Measurements from ENCODE around the gene RCVRN.
"Not testable (repeated sequence)": the region's sequence is repeated elsewhere in the genome, so short reads cannot be mapped to it uniquely, and the experiment has no call there.

RCVRN gene

GRCh38 chr17:9921216-9921615 lies 16.1 kb upstream of the RCVRN start:
- DNase-seq, result not testable (repeated sequence)

- DNase-seq, result no peak
Measured at GRCh38 chr17:9918804-9919352, 13.8 kb upstream of the RCVRN start.

GRCh38 chr17:9918352-9918751 lies 13.3 kb upstream of the RCVRN start:
- DNase-seq, result no peak

DNA sequence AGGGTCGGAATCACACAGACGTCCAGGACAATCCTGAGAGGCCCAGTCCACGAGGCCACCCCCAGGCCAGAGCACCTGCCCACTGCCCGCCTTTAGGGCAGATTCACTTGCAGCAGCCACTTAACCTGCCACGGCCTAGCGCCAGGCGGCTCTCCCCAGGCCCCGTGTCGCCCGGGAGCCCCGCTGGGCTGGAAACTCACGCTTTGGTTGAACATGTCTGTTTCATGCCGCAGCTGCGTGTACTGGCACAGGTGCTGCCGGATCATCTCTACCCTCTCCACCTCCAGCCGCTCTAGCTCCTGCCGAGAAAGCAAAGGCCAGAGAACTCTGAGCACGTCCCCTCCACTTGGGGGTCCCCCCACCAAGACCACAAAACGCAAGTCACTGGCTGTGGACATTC lies 12.7 kb upstream of the RCVRN start:
- DNase-seq, result no peak

DNA sequence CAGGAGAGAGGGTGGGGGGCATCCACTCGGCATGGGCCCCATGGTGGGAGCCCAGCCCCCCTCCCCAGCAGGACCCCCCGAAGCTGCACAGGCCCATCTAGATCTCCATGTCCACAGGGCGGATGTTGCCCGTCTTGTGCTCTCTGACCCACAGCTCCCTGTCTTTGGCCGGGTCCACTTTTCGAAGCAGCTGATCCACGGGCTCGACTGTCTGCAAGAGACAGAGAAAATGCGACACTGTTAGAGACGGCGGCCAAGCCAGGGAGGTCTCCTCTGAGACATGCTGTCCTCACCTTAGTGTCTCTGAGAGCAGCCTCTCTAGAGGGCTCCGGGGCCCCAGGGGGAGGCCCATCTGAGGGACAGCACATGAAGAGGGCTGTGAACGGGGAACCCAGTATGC lies 12.1 kb upstream of the RCVRN start:
- DNase-seq, result no peak

DNA sequence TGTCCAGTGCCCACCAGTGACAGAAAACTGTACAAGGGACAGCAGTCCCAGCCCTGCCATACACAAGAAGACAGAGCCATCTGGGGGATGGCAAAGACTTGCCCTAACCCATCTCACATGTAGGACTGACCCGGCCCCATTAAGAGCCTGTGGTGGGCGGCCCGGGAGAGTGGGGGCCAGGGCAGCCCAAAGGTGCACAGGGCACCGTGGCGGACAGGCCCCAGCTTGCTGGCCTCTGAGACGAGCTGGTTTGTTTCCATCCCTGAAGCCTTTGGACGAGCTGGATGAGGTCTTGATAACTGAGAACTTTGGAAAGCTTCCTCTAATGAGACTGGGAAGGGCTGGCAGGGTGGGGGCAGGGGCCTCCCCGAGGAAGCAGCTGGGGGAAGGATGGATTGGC lies 11.0 kb upstream of the RCVRN start:
- no peak for DNase-seq

- no peak for DNase-seq
Measured at GRCh38 chr17:9913476-9913875, 8.4 kb upstream of the RCVRN start.

DNA sequence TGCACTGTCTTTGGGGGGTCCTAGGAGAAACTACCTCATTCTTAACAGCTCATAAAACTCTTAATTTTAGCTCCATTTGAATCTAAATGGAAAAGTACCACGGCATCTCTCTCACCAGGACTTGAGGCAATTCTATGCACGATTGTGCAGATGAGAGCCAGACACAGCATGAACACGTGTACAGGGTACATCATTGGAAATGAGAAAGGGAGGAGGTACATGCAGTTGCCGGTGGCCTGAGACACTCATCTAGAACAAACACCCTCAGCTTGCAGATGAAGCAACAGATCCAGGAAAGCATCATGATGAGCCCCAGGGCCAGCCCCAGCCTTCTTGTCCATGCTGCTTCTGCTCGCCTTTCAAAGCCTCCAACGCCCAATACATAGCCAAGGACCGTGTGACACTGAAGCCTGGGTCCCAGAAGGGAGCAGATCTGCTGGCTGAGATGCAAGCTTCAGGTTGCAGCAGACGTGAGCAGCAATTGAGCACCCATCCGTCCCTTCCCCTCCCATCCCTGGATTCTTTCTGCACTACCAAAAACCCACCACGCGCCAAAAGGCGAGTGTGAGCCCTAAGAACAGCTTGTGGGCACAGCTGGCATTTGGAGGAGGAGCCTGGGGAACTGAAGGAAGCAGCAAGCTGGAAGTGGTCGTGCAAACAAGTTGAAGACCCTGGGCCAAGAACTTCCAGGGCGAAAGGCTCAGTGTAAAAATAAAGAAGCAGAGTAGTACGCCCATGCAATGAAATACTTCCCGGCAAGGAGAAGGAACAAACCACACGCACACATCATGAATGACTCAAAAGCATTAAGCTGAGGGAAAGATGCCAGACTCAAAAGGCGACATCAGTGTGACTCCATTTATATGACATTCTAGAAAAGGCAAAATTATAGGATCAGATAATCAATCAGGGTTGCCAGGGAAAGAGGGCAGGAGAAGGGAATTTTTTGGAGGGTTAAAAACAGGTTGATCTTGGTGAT lies 7.3 kb upstream of the RCVRN start:
- DNase-seq, result no peak

DNA sequence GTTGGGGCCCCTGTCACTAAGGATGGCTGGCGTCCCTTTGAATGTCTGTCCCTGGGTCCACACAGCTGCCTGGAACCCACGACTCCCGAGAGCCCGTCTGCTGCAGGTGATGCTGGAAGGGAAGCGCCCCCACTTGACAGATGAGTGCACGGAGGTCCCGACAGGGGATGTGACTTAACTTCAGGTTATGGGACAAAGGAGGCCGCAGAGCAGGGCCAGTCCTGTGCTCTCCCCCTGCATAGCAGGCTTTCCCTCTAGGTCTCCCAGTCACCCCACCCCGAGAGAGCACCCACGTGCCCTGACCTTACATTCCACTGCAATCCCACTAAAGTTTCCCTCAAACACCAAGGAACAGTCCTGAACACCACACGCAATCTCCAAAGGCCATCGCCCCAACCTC lies 6.0 kb upstream of the RCVRN start:
- DNase-seq, result no peak

DNA sequence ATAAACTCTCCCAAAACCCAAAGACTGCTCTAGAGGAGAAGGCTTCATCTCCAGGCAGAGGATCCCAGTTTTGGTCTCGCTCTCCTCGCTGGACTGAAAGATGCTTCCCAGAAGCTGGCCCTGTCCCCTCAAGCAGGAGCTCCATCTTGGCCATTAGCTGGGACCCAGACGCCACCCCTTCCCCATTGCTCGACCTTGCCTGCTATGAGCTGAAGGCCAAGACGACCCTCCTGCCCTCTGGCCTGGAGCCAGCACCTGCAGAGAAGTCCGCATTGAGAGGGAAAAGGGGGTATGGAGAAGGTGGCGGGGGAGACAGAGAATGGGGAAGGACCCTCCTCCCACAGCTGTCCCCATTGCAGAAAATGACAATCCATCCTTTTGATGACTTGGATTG lies 3.6 kb upstream of the RCVRN start:
- no peak for DNase-seq

- DNase-seq, result no peak
Measured at GRCh38 chr17:9907883-9908648, 3.0 kb upstream of the RCVRN start.

DNA sequence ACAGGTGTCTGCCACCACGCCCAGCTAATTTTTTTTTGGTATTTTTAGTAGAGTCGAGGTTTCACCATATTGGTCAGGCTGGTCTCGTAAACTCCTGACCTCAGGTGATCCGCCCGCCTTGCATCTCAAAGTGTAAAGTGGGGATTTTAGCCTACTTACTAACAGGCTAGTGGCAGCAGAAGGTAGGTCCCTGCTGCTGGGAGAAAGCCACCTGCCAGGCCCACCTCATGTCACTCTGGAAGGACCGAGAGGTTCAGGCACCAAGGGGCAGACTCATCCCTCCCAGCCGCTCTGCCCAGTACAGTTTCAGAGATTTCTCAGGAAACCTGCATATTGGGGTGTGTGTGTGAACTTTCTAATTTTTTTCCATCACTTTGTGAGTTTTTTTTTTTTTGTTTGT lies 2.1 kb upstream of the RCVRN start:
- no peak for DNase-seq

GRCh38 chr17:9906616-9907015 lies 1.5 kb upstream of the RCVRN start:
- no peak for DNase-seq

GRCh38 chr17:9905902-9906301 lies 831 bp upstream of the RCVRN start:
- DNase-seq, result no peak

DNA sequence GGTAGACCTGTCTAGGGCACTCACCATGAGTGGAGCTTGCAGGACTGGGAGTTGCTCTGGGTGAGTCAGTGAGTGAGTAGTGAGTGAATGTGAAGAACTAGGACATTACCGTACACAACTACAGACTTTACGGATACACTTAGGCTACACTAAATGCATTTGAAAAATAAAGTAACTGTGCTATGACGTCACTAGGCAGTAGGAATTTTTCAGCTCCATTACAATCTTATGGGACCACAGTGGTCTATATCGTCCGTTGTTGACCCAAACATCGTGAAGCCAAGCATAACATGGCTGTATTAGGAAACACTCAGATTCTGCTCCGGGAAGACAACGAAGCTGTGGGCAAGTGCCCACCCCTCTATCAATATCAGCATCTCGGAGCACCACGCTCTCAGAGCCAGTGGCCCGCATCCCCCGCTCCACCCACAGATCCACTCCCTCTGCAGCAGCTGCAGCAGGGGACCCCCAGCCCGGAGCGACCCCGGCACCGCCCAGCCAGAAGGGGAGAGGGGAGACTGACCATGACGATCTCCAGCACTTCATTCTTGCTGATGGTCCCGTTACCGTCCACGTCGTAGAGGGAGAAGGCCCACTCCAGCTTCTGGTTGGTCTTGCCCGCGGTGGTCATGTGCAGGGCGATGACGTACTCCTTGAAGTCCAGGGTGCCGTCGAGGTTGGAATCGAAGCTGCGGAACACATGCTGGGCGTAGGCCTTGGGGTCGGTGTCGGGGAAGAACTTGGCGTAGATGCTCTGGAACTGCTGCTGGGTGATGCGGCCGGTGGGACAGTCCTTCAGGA lies 594 bp downstream of the RCVRN start:
- DNase-seq, result no peak

DNA sequence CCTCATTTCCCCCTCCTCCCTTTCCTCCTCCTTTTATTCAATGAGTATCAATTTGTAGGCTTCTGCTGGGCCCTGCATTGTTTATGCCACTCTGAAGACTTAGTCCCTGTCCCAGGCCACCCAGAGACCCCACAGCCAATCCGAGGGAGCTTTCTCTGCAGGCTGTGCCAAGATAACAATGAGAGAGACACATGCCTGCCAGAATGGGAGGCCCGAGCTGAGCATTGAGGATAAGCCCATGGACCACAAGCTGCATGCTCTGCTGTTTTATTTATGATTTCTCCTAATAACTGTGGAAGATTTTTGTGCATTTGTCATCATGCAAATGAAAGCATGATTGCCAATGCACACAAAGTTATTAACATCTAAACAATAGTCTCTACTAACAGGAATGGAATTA lies 3.0 kb downstream of the RCVRN start:
- DNase-seq, result no peak

- DNase-seq, result no peak
Measured at GRCh38 chr17:9900784-9901183, 4.3 kb downstream of the RCVRN start.

DNA sequence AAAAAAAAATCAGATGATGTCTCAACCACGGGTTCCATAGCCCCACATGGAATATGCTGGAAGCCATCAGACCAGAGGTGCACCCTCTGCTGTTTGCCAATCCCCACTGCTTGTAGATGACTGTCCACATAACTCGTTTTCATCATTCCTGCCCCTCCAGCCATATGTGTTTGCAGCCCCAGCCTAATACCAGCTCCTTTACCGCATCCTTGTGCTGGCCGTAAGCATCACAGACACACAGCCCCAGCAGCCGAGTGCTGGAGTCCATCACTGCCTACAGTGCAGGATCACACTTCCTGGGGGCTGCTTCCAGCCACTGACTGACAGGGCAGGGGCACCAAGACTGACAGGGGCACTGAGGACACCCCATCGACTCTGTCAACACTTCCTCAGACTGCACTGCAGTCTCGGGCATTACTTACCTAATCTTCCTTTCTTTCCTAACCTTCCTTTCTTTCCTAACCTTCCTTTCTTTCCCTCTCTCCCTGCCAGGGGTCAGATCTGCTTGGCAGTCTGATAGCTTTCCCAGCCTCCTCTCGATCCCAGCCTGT lies 5.0 kb downstream of the RCVRN start:
- DNase-seq, result no peak

GRCh38 chr17:9899280-9900043 lies 5.6 kb downstream of the RCVRN start:
- DNase-seq, result no peak

GRCh38 chr17:9898812-9899211 lies 6.3 kb downstream of the RCVRN start:
- DNase-seq, result no peak

- DNase-seq, result no peak
Measured at GRCh38 chr17:9897372-9897968, 7.6 kb downstream of the RCVRN start.
